Body of pancreas (tissue), 4 donors: ENCODE measurements around the gene TMEM123.

Experiments
- POLR2A ChIP-seq, 3 donors: fragments of 450-650 bp; IDR thresholded peaks; one replicate each; pipeline ENCODE4 v1.6.1; 2016; ENCODE audit warnings: antibody characterized with exemption in 3 of 3, mild to moderate bottlenecking in 2 of 3
- TF ChIP-seq, protein P1 (sequence below), 7 experiments: fragments of 450-650 bp in 4 of 7; fragments of 200-600 bp in 3 of 7; sonication (generic) in 3 of 7; IDR thresholded peaks; one replicate each; pipeline ENCODE4 v1.5.1; 2016 to 2019; ENCODE audit warnings: antibody characterized with exemption in 7 of 7

DNA sequence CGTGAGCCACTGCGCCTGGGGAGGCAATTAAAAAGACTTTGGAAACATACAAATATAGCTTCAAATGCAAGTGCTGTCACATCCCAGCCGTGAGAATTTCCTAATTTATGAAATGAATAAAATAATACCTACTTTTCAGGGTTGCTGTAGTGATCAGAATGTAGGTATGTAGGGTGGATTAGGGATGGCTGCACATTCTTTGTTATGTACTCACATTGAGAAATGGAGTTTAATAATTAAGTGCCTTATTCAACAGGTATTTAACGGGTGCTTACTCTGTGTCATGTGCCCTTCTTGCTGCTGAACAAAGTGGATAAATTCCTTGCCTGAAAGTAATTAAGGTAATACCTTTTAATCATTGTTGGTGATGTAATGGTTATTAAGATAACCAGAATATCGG lies 41.0 kb upstream of the TMEM123 start:
- TF ChIP-seq, protein P1, sequence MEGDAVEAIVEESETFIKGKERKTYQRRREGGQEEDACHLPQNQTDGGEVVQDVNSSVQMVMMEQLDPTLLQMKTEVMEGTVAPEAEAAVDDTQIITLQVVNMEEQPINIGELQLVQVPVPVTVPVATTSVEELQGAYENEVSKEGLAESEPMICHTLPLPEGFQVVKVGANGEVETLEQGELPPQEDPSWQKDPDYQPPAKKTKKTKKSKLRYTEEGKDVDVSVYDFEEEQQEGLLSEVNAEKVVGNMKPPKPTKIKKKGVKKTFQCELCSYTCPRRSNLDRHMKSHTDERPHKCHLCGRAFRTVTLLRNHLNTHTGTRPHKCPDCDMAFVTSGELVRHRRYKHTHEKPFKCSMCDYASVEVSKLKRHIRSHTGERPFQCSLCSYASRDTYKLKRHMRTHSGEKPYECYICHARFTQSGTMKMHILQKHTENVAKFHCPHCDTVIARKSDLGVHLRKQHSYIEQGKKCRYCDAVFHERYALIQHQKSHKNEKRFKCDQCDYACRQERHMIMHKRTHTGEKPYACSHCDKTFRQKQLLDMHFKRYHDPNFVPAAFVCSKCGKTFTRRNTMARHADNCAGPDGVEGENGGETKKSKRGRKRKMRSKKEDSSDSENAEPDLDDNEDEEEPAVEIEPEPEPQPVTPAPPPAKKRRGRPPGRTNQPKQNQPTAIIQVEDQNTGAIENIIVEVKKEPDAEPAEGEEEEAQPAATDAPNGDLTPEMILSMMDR (IDR thresholded peaks at IDR 0.05): no peak
- TF ChIP-seq POLR2A (IDR thresholded peaks at IDR 0.05): no peak
